ENCODE data around the gene SLC30A2.

DNA sequence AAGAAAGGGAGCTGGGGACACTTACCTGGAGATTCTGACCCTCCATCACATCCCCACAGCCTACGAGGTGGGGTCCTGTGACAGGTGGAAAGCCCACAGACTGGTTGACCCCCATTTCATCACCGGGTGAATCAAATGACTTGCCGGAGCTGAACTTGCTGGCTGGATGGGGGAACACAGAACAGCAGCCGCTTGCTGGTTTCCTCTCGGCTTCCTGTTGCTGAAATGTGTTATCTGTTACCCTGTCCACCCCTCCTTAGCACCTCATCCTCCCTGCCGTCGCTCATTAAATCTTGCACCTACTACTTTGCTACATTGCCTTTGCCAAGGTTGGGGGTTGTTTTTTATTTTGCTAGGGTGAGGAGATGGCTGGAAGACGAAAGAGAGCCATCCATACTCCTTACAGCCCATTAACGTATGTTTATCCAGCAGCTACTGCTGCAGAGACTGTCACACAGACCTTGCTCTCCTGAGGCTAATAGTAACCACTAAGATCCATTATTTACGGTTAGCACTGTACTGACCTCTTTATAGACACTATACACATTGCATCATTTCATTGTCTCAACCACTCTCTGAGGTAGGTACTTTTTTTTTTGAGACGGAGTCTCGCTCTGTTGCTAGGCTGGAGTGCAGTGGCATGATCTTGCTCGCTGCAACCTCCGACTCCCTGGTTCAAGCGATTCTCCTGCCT is 55.1 kb downstream of the SLC30A2 start:
- TF ChIP-seq, protein P1, sequence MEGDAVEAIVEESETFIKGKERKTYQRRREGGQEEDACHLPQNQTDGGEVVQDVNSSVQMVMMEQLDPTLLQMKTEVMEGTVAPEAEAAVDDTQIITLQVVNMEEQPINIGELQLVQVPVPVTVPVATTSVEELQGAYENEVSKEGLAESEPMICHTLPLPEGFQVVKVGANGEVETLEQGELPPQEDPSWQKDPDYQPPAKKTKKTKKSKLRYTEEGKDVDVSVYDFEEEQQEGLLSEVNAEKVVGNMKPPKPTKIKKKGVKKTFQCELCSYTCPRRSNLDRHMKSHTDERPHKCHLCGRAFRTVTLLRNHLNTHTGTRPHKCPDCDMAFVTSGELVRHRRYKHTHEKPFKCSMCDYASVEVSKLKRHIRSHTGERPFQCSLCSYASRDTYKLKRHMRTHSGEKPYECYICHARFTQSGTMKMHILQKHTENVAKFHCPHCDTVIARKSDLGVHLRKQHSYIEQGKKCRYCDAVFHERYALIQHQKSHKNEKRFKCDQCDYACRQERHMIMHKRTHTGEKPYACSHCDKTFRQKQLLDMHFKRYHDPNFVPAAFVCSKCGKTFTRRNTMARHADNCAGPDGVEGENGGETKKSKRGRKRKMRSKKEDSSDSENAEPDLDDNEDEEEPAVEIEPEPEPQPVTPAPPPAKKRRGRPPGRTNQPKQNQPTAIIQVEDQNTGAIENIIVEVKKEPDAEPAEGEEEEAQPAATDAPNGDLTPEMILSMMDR (IDR thresholded peaks at IDR 0.05; ENCODE audit: low read length), result no peak
- no peak for TF ChIP-seq EZH2 (IDR thresholded peaks at IDR 0.05; ENCODE audit: borderline replicate concordance, low read length)

Measured in OCI-LY1 (cell line).